Measurements from ENCODE around the gene PRICKLE2. TPM values are rescaled to one million over a fixed set of nuclear protein-coding genes. Genes with fewer than 3 reads are reported as not detected.

PRICKLE2 gene
- total RNA-seq, 2 experiments from 2014 or later: not detected

GRCh38 chr3:64141476-64141875 lies 83.8 kb downstream of the PRICKLE2 start:
- Mint-ChIP-seq H3K36me3 (ENCODE audit: low read depth) (no peaks in the 10 kb centered on the region), H3K27me3 (no peaks in the 10 kb centered on the region), H3K27ac (no peak overlapping the region), H3K9me3 (no peaks in the 10 kb centered on the region), H3K4me1 (ENCODE audit: low read depth) (no peaks in the 10 kb centered on the region), H3K4me3 (no peak overlapping the region)
- CTCF ChIA-PET: no interaction called here
- DNase-seq (no peak), ATAC-seq (no peak)
- POLR2A ChIA-PET: no interaction called here
- no peak for TF ChIP-seq CTCF (IDR thresholded peaks at IDR 0.05)
- intact Hi-C loops (cut with micrococcal nuclease): no loop called here

GRCh38 chr3:64140651-64141050 lies 84.6 kb downstream of the PRICKLE2 start:
- H3K9me3 Mint-ChIP-seq: no peaks in the 10 kb centered on the region
- H3K36me3 Mint-ChIP-seq (ENCODE audit: low read depth): no peaks in the 10 kb centered on the region
- no peaks in the 10 kb centered on the region for H3K27me3 Mint-ChIP-seq
- no peaks in the 10 kb centered on the region for H3K4me1 Mint-ChIP-seq (ENCODE audit: low read depth)
- DNase-seq (no peak), ATAC-seq (no peak)
- H3K4me3 Mint-ChIP-seq: no peak overlapping the region
- intact Hi-C loops (cut with micrococcal nuclease): no loop called here
- CTCF ChIA-PET: no interaction called here
- POLR2A ChIA-PET: no interaction called here
- TF ChIP-seq CTCF (IDR thresholded peaks at IDR 0.05): no peak
- no peak overlapping the region for H3K27ac Mint-ChIP-seq

- POLR2A ChIA-PET: no interaction called here
- ATAC-seq: no peak
- H3K9me3 Mint-ChIP-seq: no peaks in the 10 kb centered on the region
- H3K4me3 Mint-ChIP-seq: no peak overlapping the region
- H3K27ac Mint-ChIP-seq: no peak overlapping the region
- H3K4me1 Mint-ChIP-seq (ENCODE audit: low read depth): no peaks in the 10 kb centered on the region
- CTCF ChIA-PET: no interaction called here
- DNase-seq: no peak
- TF ChIP-seq CTCF (IDR thresholded peaks at IDR 0.05): no peak
- H3K27me3 Mint-ChIP-seq: no peaks in the 10 kb centered on the region
- no peaks in the 10 kb centered on the region for H3K36me3 Mint-ChIP-seq (ENCODE audit: low read depth)
- intact Hi-C loops (cut with micrococcal nuclease): no loop called here
Observed at GRCh38 chr3:64138656-64139375, 86.5 kb downstream of the PRICKLE2 start.

- no peak for ATAC-seq
- no peaks in the 10 kb centered on the region for H3K36me3 Mint-ChIP-seq (ENCODE audit: low read depth)
- POLR2A ChIA-PET: no interaction called here
- H3K27ac Mint-ChIP-seq: no peak overlapping the region
- H3K4me1 Mint-ChIP-seq (ENCODE audit: low read depth): no peaks in the 10 kb centered on the region
- H3K27me3 Mint-ChIP-seq: peaks cover 2% of the 10 kb centered on the region
- no peak for DNase-seq
- intact Hi-C loops (cut with micrococcal nuclease): no loop called here
- no peak overlapping the region for H3K4me3 Mint-ChIP-seq
- TF ChIP-seq CTCF (IDR thresholded peaks at IDR 0.05): no peak
- H3K9me3 Mint-ChIP-seq: no peaks in the 10 kb centered on the region
- CTCF ChIA-PET: no interaction called here
Observed at GRCh38 chr3:64138046-64138445, 87.2 kb downstream of the PRICKLE2 start.

- no peaks in the 10 kb centered on the region for H3K36me3 Mint-ChIP-seq (ENCODE audit: low read depth)
- intact Hi-C loops (cut with micrococcal nuclease): no loop called here
- ChIA-PET POLR2A (no interaction called here), CTCF (no interaction called here)
- ATAC-seq (no peak), DNase-seq (no peak)
- H3K27ac Mint-ChIP-seq: no peak overlapping the region
- H3K27me3 Mint-ChIP-seq: peaks cover 2% of the 10 kb centered on the region
- no peak overlapping the region for H3K4me3 Mint-ChIP-seq
- no peaks in the 10 kb centered on the region for H3K9me3 Mint-ChIP-seq
- no peak for TF ChIP-seq CTCF (IDR thresholded peaks at IDR 0.05)
- no peaks in the 10 kb centered on the region for H3K4me1 Mint-ChIP-seq (ENCODE audit: low read depth)
Observed at GRCh38 chr3:64134882-64135281, 90.4 kb downstream of the PRICKLE2 start.
